GM21825 (cell line): ENCODE measurements around the gene SDHC.

Experiments used
- ATAC-seq: cut with Tn5 transposase; IDR thresholded peaks from one replicate; pipeline ENCODE4 v1.9.1; 2021; ENCODE audit warnings: mild to moderate bottlenecking, moderate library complexity; ENCODE audit not compliant: unreplicated experiment

The SDHC gene

GRCh38 chr1:161314201-161314981, at the start of gene SDHC:
TSS of gene SDHC (plus strand) at chr1:161314381. CDS start at chr1:161314406, 25 bp downstream.
- ATAC-seq, result peak; percentile 91

DNA sequence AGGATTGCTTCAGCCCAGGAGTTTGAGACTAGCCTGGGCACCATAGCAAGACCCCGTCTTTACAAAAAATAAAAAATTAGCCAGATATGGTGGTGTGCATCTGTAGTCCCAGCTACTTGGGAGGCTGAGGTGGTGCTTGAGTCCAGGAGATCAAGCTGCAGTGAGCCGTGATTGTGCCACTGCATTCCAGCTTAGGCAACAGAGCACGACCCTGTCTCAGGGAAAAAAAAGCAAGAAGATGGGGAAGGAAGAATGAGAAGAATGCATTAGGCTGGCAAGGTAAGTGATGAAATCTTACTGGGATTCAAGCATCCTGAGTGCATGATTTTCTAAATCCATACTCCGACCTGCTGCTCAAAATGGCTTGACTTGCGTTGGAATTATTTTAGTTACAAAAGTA, 48.9 kb upstream of the SDHC start:
- ATAC-seq, result no peak

GRCh38 chr1:161266202-161266601, 48.0 kb upstream of the SDHC start:
- no peak for ATAC-seq

- no peak for ATAC-seq
These were observed 47.3 kb upstream of the SDHC start for GRCh38 chr1:161266836-161267235.

GRCh38 chr1:161267321-161267720, 46.9 kb upstream of the SDHC start:
- no peak for ATAC-seq

DNA sequence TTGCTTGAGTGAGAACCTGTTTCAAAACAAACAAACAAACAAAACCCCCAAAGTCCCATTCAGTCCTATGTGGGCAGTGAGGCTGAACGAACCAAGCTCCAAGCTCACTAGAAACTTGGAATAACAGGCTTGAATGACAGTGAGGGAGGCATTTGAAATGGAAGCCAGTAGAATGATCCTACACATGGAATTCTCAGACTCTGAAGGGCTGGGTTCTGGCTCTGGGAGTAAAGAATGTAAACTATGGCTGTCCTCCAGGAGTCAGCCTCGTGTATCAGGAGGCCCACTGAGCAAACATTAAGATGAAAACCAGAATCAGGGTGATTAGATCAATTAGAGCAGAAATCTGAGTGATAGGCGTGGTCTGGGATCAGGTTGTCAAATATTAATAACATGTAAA, 40.8 kb upstream of the SDHC start:
- ATAC-seq, result no peak

DNA sequence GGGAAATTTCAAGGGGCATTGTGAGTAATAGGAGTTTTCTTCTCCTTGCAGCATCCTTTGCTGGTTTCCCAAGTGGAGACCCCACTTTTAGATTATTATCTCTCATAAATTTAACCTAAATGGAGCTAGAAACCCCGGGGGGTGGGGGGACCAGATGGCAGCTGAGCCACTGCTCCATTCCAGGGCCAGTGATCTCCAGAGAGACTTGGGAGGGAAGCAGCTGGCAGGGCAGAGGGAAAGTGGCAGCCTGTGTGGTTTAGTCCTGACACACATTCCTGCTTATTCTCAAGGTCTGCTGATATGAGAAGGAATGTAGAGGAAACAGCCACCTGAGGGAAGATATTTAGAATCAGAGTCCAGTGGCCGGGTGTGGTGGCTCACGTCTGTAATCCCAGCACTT, 39.3 kb upstream of the SDHC start:
- no peak for ATAC-seq

DNA sequence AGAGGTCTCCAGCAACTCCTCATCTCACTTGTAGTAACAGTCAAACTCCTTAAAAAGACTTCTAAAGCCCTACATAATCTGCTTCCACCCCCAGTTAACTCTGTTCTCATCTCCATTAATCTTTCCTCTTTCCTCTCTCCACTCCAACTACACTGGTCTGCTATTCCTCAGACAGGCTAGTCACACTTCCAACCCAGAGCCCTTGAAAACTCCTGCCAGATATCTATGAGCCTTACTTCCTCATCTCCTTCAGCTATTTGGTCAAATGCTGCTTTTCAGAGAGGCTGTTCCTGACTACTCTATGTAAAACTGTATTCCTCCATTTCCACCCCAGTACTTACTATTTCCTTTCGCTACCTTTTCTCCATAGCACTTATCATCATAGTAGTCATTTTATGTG, 31.2 kb upstream of the SDHC start:
- no peak for ATAC-seq

DNA sequence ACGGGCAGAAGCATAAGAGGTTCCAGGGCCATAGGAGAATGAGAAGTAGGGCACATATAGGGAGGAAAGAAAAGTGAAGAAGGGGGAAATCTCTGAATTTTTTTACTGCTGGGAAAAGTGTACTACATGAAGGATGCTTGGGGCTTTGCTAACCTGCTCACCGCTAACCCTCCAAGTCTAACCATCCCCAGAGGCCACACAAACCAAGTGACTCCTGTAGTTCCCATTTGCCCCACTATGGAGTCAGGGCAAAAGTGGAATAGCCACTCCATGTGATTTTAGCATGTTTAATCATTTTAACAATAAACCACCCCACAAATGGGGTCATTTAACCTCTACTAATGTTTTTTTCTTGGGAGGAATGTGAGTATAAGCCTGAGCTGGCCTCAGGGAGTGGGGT, 29.1 kb upstream of the SDHC start:
- no peak for ATAC-seq

DNA sequence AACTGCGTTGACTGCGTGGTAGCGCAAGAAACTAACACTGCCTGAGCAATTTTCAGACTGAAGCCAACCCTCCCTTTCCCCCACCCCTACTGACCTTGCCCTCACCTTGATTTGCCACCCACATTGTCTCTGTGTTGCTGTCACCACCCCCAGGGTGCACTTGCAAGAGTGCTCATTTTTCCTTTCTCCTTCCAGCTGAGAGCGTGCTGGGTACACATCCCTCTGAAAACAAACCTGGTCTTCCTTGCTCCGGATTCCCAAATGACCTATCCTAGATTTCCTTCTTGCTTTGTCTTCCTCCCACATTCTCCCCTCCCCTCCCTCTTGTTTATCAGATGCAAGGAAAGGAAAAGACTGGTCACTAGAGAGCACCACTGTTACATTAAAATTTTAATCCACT, 28.7 kb upstream of the SDHC start:
- ATAC-seq, result no peak

GRCh38 chr1:161287482-161288054, 26.6 kb upstream of the SDHC start:
- ATAC-seq, result no peak

DNA sequence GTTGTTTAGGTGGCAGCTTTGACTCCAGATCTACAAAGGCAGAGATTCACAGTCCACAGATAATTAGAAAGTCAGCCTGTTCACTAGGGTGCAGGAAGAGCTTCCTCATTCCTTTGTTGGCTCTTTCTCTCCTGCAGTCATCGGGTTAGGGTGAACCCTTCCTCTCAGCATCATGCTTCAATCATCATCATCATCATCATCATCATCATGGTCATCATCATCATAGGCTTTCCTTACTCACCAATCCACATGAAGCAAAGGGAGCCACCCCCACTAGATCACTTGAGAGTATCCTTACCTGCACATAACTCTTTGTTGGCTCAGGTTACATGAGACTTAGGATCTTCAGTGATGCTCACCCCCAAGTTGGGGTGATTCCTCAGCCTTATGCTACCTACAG, 23.4 kb upstream of the SDHC start:
- no peak for ATAC-seq

DNA sequence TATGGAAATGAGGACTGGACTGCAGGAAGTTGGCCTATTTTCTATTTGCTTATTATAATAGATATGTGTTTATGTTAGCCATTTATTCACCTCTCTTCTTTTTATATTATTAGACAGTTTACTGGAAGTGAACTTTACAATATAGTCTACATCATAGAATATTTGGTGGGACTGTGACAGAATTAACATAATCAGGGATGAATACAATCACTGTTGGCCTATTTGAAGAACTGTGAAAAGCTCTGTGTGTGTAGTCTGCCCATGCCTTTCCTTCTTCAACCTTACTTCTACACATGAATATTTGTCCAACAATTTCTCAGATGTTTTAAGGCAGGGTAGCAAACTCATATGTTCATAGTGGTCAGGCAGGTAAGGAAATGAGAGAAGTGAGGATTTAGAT, 16.8 kb upstream of the SDHC start:
- no peak for ATAC-seq

GRCh38 chr1:161298116-161298515, 16.1 kb upstream of the SDHC start:
- ATAC-seq, result no peak

GRCh38 chr1:161299347-161299746, 14.8 kb upstream of the SDHC start:
- no peak for ATAC-seq

- no peak for ATAC-seq
These were observed 13.7 kb upstream of the SDHC start for GRCh38 chr1:161300478-161300877.

- ATAC-seq, result no peak
These were observed 9.0 kb upstream of the SDHC start for GRCh38 chr1:161304927-161305866.

DNA sequence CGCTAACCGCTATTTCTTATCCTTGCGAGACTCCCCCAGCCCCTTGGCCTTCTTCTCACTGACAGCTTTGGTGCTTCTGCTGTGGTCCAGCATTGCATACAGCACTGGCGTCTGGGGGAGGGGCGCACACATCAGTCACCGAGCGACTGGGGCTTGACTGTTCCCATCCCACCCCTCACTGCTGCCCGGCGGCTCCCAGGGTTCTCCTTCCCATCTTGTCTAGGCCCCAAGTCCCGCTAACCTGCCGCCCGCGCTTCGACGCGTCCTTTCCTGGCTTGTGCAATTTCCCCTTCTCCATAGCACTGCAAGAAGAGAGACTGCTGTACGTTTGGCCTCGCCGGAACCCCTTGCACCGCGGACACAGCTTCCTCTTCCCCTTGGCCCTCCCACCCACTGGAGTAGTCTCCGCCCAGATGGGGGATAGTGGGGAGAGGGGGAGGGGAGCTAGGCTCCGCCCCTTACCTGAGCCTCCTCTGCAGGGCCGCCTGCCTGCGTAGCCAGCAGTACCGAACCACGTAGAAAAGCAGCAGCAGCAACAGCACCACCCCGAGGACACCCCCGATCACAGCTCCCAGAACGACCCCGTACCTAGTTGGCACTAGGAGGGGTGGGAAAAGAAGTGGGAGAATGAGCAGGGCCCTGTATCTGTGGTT, 8.2 kb upstream of the SDHC start:
- peak; percentile 79 for ATAC-seq

GRCh38 chr1:161307230-161307768, 6.9 kb upstream of the SDHC start:
- ATAC-seq, result no peak

DNA sequence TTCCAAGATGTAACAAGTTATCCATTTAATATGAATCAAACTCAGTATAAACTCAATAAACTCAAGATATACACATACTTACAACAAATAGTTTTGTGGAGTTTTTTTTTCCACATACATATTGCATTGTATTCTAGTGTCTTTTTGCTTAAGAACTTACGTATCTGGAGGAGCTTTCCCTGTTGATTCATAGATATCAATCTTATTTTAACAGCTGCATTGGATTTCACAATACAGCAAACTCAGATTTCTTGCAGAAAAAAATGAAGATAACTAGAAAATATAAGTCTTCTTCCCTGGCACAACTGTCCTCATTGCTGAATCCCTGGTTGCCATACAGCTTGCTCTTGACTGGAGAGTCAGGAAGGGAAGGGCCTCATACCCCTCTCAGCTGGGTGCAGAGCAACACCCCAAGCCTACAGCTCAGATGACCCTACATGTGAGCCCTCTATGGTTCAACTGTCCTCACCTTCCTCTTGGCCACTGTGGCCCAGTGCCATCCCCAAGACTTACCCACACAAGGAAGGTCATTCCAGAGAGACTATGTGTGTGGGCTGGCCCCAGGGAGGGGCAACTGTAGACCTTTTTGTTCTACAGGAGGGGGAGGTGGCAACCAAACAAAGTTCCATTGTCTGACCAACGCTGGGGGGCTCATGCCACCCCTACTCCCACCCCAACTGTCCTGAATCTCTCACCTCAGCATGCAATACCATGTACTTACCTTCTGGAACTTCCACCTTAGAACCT, 6.1 kb upstream of the SDHC start:
- ATAC-seq, result no peak
